Measurements from ENCODE around the gene TPRA1.

DNA sequence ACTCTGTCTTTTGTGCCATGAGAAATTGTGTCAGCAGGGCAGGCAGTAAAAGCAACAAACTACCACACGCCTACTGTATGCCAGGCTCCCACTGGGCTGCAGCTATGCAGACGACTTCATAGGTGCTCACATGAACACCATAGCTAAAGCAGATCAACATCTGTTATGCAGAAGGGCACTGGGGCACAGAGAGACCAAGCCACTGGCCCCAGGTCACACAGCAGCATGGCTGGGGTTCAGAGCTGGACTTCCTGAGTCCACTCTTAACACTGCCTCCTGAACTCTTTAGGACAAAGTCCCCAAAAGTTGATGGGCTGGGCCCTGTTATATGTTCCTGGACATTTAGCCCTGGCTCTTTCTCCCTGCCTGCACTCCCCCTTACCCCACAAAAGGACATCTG lies 12.4 kb downstream of the TPRA1 start:
- TF ChIP-seq, protein P1, sequence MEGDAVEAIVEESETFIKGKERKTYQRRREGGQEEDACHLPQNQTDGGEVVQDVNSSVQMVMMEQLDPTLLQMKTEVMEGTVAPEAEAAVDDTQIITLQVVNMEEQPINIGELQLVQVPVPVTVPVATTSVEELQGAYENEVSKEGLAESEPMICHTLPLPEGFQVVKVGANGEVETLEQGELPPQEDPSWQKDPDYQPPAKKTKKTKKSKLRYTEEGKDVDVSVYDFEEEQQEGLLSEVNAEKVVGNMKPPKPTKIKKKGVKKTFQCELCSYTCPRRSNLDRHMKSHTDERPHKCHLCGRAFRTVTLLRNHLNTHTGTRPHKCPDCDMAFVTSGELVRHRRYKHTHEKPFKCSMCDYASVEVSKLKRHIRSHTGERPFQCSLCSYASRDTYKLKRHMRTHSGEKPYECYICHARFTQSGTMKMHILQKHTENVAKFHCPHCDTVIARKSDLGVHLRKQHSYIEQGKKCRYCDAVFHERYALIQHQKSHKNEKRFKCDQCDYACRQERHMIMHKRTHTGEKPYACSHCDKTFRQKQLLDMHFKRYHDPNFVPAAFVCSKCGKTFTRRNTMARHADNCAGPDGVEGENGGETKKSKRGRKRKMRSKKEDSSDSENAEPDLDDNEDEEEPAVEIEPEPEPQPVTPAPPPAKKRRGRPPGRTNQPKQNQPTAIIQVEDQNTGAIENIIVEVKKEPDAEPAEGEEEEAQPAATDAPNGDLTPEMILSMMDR (IDR thresholded peaks at IDR 0.05) = no peak
- no peak for TF ChIP-seq EP300 (IDR thresholded peaks at IDR 0.05)
